Measurements from ENCODE around the gene FGD5.

The FGD5 gene

DNA sequence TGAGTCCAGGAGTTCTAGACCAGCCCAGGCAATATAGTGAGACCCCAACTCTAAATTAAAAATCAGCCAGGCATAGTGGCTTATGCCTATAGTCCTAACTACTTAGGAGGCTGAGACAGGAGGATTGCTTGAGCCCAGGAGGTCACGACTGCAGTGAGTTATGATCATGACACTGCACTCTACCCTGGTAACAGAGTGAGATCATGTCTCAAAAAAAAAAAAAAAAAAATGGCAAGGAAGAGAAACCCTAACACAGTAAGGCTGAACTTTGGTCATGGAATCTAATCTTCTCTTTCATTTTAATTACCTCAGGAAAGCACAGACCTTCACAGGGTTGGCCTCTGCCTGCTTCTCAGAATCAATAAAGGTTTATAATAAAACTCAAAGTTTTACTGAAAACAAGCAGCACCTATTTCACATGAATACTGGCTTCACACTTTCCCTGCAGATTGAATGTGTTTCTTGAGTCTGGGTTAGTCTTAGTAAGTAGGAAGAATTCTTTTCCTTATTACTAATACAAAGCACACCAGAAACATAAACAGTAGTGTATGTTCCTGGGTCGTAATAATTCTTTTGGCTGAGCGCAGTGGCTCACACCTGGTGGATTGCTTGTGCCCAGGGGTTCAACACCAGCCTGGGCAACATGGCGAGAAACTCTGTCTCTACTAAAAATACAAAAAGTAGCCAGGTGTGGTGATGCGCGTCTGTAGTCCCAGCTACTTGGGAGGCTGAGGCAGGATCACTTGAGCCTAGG, 117.0 kb downstream of the FGD5 start:
- DNase-seq: no peak

DNA sequence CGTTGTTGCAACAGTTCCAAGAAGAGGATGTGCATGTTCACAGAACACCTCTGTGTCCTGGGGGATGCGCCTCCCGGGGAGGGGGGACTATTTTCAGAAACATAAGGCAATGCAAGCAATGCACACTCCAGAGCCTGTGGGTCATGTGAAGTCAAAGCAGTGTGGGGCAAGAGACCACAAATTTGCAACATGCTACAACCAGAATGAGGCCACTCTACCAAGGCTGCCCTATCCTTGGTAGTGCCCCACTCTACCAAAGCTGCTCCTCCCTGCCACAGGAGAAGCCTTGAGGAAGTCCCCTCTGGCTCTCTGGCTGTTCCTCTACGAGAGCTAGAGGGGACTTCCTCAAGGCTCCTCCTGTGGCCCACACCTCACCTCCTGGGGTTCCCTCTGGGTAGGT, 120.2 kb downstream of the FGD5 start:
- no peak for DNase-seq

DNA sequence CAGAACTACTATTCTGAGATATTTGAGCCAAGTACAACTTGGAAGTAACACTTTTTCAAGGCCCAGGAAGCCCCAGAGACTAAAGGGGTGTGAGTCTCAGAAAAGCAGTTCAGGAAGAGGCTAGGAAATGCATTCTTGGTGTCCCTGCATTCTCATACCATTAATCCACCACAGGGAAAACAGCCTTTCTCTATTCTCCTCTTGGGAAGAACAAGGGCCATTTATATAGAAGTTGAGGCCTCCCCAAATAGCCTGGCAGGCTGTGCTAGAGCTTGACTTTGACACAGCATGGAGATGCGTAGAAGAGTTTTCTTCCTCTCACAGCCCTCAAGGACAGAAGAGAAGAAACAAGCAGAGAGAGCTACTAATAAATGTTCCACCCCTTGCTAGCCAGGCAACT, 123.1 kb downstream of the FGD5 start:
- DNase-seq: no peak

DNA sequence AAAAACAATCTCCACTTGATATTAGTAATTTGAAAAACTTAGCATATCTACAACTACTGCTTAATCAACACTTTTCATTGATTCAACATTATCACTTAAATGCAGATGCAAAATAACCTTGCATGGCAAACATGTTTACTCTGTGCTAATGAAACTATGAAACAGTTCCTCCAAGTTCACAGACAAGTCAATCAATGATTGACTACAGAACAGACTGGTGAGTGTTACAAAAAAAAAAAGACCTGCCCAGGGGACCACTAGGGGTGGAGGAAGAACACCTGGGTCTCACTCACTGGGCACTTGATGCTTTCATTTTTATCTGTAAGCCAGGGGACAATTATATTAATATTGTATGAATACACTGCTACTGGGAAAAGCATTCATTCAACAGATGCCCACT, 124.3 kb downstream of the FGD5 start:
- DNase-seq: no peak

DNA sequence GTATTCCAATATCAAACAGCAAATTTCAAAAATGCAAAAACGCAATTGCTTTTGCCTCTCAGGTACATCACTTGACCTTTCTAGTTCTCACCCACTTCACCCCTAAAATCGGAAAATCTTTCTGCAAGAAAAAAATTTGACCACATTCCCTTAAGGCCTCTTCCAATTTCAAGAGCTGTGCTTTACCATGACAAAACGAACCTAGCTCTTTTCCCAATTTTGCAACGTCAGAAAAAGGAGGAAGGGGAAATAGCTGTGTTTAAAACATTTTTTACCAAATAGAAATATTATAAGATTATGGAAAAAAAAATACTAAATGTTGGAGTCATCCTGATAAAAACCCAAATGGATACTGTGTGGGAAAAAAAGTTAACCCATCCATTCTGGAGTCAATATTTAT, 127.5 kb downstream of the FGD5 start:
- no peak for DNase-seq

DNA sequence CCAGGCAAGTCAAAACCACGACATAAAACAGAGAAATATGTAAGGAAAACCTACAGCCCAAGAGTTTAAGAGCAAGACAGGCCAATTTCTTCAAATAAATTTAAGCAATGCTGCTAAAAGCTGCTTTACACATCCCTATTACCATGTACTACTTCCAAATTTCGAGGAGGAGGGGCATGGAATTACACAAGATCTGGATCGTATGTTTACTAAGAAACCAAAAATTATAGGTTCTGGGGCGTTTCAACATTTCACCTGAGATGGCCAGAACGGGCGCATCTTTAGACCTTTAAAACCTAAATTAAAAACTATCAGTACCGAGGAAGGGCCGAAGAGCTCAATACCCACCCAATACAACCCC, 128.0 kb downstream of the FGD5 start:
- no peak for DNase-seq

DNA sequence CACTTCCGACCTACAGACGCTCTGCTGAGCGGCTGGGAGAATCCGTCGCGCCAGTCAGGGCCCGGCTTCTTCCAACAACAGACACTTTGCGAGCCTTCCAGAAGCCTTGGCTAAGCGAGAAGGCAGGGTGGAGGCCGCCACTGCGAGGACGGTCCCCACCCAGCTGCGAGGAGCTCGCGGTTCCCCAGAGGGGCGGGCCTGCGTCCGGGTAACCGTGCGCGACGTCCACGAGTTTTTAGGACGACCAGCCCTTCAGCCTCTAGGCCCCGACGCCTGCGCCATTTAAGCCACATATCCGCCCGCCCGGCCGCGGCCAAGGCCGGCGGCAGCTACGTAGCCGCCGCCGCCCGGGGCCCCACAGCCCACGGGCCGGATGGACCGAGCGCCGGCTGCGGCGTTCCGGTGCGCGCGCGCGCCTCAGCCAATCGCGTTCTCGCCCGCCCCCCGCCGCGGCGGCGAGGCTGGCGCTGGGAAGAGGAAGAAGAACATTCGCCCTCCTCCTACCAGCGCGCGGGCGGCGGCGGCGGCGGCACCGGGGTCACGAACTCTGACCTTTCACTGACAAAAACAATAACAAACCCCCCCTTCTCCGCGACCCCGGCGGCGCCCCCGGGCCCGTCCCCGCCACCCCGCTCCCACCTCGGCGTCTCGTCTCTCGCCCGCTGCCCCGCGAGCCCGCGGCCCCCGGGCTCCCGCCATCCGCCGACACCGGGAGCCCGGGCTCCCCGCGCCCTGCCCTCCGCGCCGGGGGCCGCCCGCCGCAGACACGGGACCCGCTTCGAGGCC, 128.5 kb downstream of the FGD5 start, which contains the start of gene NR2C2:
NR2C2 (plus strand) TSS at position 484 of the 786 bp plus-strand sequence. CDS start 56,332 bp downstream, outside the sequence.
- DNase-seq: peak; percentile 80

DNA sequence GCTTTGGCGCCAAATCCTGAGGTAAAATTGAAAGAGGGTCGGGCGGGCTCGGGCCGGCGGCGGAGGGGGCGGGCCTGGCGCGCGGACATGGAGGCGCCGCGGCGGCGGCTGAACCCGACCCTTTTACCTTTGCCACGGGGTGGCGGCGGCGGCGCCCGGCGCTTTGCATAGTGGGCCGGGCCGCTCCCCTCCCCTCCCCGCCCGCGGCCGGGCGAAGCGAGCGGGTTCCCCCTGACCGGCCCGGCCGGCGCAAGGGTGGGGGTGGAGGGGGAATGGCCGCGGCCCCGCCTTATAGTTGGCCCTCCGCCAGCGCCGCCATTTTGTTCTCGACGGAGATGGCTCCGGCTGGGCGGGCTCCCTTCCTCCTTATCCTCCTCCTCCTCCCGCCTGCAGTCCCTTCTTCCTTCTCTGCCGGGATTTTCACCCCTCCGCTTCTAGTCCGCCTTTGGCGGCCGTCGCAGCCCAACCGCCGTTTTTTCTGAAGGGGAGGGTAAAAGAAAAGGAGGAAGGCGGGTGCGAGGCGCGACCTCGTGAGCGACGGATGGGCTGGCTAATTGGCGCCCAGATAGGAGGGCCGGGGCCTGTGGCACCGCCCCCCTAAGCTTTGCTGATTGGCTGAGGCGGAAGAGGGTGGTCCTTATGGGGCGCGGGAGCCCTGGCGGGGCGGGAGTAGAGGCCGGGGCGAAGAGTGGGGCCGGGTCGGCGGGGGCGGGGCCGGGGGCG, 129.3 kb downstream of the FGD5 start:
- peak; percentile 92 for DNase-seq

DNA sequence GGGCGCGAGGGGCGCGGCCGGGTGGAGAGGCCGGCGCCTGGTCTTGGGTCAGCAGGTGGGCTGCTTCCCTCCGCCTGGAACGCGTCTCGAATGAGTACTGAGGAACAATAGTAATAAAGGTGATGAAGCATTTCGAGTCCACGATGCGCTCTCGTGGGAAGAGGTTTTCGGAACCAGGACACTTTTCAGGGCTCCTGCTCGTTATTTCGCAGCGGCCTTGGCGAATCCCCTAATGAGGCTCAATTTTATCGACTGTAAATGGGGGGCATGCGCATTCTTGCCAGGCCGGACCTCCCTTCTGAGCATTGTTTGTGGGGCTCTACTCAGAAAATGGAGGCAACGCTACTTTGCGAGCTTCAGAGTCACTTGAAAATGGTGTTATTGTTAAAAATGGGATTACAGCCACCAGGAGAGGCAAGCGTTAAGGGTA, 129.9 kb downstream of the FGD5 start:
- no peak for DNase-seq

DNA sequence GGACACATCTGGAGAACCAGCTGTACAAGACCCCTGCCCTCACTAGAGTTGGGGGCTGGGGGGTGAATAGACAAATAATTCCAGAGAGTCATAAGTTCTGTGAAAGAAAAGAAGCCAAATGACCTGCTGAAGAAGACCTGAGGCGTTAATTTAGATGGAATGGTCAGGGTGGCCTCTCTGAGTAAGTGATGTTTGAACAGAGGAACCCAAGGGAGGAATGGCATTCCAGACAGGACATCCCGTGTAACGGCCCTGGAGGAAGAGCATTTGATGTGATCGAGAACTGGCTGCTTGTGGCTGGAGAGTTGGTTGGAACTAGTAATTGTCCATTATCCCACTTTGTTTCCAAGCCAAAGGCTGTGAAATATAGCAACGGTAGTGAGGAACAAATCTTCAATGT, 130.4 kb downstream of the FGD5 start:
- no peak for DNase-seq

DNA sequence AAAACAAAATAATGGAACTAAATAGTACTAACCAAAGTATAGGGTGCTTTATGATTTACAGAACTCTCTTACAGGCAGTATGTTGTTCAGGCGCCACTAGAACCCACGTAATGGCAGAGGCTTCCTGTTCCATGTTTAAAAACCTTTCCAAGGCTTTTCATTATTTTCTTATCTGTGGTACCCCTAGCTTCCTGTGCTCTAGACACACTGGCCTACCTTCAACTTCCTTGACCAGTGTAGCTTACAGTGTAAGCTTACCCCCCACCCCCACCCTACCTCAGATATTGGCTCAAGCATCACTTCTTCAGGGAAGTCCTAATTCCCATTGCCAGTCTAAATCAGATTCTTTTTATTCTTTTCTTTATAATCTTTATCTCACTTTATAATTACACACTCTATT, 131.5 kb downstream of the FGD5 start:
- DNase-seq: no peak

DNA sequence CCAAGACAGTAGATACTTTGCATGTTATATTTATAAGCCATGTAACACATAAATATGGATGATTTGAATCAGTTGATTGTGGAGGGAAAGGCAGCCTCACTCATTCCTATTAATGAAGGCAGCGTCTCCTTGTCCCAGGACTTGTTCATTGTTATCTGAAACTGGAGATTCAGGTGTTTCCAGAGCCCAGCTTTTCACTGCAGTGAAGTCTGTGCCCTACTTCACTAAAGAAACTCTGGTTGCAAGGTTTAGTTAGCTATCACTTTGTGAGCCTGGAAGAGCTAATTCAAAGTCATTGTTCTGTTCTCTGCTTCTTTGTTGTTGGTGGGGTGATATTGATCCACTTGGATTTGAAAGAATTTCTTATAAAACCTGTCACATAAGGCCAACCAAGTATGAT, 138.4 kb downstream of the FGD5 start:
- DNase-seq: no peak

DNA sequence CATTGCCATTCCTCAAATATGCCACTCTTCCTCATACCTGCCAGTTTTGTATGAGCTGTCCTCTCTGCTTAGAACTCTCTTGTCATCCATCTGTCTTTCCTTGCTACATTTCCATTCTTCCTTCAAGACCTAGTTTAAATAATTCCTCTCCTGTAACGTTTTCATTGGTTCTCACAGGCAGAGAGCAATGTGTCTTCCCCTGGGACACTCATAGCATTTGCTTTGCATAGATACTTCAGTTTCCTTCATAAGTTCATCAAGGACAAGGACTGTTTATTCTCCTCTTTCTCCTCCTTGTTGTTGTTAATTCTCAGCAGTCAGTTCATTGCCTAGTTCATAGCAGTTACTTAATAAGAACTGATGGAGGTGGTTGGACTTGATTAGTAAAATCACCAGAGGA, 139.2 kb downstream of the FGD5 start:
- no peak for DNase-seq

DNA sequence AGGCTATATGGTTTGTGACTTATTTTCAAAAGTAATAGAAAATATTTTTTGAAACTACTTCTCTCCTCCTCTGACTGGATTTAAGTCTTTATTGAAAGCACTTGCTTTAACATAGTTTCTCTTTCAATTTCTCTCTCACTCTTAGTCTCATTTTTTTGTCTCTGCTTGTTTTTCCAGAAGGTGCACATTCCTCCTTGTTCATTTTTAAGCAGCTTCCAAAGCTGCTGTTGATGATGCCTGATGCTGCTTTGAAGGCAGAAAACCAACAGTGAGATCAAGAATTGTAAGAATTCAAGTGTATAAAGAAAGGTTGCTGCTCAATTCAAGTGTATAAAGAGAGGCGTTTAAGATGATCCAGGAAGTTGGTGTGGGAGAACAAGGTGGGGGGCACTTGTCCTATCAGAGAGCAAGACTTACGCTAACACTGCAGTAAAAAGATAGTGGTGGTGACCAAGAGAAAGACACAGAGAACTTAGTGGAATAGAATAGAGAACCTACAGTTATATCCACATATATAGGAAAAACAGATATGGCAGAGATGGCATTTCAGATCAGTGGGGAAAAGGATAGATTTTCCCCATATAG, 140.7 kb downstream of the FGD5 start:
- DNase-seq: no peak

DNA sequence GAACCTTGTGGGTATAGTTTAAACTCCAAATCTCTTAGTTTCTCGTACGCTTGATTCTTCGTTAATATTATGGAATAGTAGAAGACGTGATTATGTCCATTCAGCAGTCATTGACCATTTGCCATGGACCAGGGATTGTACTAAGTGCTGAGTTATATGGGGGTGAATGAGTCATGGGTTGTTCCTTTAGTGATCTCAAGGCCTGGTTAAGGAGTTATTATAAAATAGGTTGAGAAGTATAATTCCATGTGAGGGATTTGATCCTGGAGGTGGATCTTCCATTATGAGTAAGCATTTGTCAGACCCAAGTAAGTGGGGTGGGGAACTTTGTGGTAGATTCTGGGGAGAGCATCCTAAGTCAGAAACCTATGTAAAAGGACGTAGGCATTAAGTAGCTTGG, 144.0 kb downstream of the FGD5 start:
- no peak for DNase-seq

DNA sequence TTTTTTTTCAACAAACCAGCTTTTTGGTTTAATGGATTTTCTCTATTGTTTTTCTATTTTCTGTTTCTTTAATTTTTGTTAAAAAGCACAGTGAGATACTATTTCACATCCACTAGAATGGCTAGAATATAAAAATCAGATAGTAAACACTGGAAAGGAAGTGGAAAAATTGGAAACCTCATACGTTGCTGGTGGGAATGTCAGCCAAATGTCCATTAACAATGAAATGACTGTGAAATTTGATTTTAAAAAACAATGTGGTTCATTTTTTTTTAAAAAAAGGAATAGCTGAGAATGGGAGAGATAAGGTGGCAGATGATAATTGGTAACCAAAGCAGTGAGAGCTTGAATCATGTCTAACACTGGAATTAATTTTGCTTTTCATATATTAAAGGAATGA, 148.5 kb downstream of the FGD5 start:
- no peak for DNase-seq

DNA sequence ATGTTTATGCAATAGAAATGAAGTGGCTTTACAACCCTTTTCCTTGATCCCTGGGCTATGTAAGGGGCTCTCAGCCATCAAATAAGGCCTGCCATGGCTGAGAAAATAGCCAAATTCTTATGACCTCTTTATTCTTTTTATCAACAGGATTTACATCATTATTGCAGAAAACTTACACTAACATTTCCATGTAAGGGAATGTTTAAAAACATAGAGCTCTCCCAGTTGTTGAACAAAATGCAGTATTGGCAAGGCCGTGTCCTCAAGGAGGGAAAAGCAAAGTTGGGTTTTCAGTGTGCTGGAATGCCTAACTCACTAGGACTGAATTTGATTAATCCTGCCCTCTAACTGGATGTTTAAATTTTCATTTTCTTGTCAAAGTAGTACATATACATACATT, 150.9 kb downstream of the FGD5 start:
- DNase-seq: no peak

DNA sequence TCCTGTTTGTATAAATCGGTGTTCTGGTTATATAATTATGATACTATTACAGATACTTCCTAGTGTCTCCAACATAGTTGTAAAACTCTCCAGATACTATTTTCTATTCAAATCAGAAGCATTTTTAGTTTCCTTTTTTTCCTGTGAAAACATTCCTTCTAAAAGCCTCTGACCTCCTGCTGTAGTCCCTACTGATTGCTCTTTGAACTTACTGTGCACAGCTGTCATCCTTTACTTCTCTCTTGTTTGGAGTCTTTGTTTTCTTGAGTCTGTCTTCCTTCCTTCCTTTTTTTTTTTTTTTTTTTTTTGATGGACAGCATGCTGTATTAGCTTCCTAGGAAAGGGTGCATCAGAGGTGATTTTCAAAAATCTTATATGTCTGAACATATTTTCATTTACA, 157.6 kb downstream of the FGD5 start:
- DNase-seq: no peak

DNA sequence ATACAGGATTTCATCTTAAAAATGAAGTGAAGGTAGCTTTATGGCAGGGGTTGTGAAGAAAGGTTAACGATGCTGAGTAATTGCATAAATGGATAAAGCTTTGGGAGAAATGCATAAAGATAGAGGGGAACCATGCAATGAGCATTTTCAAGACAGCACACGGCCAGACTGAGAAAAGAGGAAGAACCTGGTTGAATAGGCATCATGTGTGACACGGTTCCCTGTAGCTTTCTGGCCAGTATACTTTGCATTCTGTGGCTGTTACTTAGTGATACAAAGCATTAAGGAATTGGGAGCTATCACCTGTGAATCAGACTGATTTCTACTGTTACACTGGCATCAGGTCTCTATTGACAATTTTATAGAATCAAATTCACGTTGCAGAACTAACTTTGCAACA, 161.9 kb downstream of the FGD5 start:
- DNase-seq: no peak
